Hair follicle dermal papilla cell (primary cell): ENCODE results near the gene PHF2. TPM values are rescaled to one million over a fixed set of nuclear protein-coding genes. Genes with fewer than 3 reads are reported as not detected.

Experiments
- total RNA-seq: library from RNA; depleted of rRNA; stranded (reverse); fragments of >200 nt; gene quantifications from 2 replicates; pipeline ENCODE4 v1.2.3, GENCODE V29; 2012

The PHF2 gene
- total RNA-seq: 21.9 and 22.6 TPM in 2 replicates

DNA sequence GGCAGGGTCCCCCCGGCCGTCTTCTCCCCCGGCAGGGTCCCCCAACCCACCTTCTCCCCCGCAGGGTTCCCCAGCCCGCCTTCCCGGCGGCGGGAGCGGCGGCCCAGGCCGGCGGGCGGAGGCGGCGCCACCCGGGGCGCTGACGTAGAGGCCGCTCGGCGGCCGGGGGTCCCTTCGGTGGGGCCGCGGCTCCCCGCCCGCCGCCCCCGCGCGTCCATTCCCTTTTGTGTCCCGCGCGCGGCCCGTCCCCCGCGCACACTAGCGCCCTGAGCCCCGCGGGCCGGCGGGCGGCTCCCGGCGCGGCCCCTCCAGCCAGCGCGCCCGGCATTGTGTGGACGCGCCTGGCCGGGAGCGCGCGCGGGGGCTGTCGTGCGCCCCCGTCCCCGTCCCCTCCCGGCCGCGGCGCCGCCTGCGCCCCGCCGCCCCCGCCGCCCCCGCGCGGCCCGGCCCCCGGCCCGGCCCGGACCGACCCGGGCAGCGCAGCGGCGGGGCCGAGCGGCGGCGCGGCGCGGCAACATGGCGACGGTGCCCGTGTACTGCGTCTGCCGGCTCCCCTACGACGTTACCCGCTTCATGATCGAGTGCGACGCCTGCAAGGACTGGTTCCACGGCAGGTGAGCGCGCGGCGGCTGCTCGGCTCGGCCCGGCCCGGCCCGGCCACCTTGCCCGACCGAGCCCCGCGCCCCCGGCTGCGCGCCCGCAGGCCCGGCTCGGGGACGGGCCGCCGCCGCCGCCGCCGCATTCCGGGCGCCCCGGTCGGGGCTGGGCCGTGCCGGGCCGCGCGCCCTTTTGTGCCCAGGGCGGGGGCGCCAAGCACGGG is at the start of gene PHF2:
TSS of gene PHF2 (plus strand) at position 327 of the 820 bp plus-strand sequence. CDS start at position 517, 190 bp downstream.

Other genes starting within 250 kb of the PHF2 start
- gene FAM120A, start 124.9 kb upstream of the PHF2 start, total RNA-seq: 137 and 175 TPM in 2 replicates
- gene FAM120AOS, start 123.0 kb upstream of the PHF2 start, total RNA-seq: 38.6 and 38.7 TPM in 2 replicates